Fibroblast of lung (primary cell): ENCODE results near the gene KRTAP13-2.

Experiments
- EZH2 ChIP-seq: IDR thresholded peaks from 2 replicates; pipeline ENCODE4 v1.5.1; 2012; ENCODE audit warnings: low read length, control low read depth, mild to moderate bottlenecking; ENCODE audit errors: missing control alignments
- TF ChIP-seq, protein P1 (sequence below), 2 donors: IDR thresholded peaks in 1 of 2; conservative IDR thresholded peaks in 1 of 2; 1 replicate in 1 of 2; 2 replicates in 1 of 2; pipeline ENCODE4 v1.5.1; 2011 to 2012; ENCODE audit warnings: low read length in 2 of 2, control low read depth in 1 of 2, inconsistent platforms in 1 of 2, low read depth in 1 of 2, mild to moderate bottlenecking in 1 of 2

GRCh38 chr21:30337276-30337744, 34.8 kb downstream of the KRTAP13-2 start, which contains the start of gene KRTAP27-1:
- TF ChIP-seq, protein P1, sequence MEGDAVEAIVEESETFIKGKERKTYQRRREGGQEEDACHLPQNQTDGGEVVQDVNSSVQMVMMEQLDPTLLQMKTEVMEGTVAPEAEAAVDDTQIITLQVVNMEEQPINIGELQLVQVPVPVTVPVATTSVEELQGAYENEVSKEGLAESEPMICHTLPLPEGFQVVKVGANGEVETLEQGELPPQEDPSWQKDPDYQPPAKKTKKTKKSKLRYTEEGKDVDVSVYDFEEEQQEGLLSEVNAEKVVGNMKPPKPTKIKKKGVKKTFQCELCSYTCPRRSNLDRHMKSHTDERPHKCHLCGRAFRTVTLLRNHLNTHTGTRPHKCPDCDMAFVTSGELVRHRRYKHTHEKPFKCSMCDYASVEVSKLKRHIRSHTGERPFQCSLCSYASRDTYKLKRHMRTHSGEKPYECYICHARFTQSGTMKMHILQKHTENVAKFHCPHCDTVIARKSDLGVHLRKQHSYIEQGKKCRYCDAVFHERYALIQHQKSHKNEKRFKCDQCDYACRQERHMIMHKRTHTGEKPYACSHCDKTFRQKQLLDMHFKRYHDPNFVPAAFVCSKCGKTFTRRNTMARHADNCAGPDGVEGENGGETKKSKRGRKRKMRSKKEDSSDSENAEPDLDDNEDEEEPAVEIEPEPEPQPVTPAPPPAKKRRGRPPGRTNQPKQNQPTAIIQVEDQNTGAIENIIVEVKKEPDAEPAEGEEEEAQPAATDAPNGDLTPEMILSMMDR (conservative IDR thresholded peaks at IDR 0.05 in 1 of 2, IDR thresholded peaks at IDR 0.05 in 1 of 2; ENCODE audit: low read depth in 1 of 2, low read length in 2 of 2), result no peak
- no peak for TF ChIP-seq EZH2
